K562 (cell line): Measurements from ENCODE around the gene SERPING1. TPM values are rescaled to one million over a fixed set of nuclear protein-coding genes. Genes with fewer than 3 reads are reported as not detected.
A peak's percentile ranks its signal among the peaks of the same experiment; 100 is the strongest.

ENCODE experiments used
- COPS2 ChIP-seq: fragments of 450-650 bp; conservative IDR thresholded peaks from 2 replicates; pipeline ENCODE4 v1.6.1; 2016; ENCODE audit warnings: mild to moderate bottlenecking, moderate library complexity
- CREB3 ChIP-seq: fragments of 450-650 bp; conservative IDR thresholded peaks from 2 replicates; pipeline ENCODE4 v1.6.1; 2016; ENCODE audit warnings: missing genetic modification characterization, low read depth, mild to moderate bottlenecking, missing compliant biosample characterization, moderate library complexity
- DACH1 ChIP-seq: fragments of 450-650 bp; IDR thresholded peaks from 2 replicates; pipeline ENCODE4 v1.6.1; 2018; ENCODE audit not compliant: partially characterized antibody
- MBD2 ChIP-seq: sonication (generic); IDR thresholded peaks from 2 replicates; pipeline ENCODE4 v1.6.1; 2016; ENCODE audit warnings: low read depth, borderline replicate concordance
- MITF ChIP-seq: IDR thresholded peaks from 2 replicates; pipeline ENCODE4 v1.6.1; 2014; ENCODE audit warnings: antibody characterized with exemption
- MYC ChIP-seq, 2 experiments: fragments of 250-450 bp in 1 of 2; sonication (Bioruptor Pico) in 1 of 2; IDR thresholded peaks; 2 replicates each; pipeline versions ENCODE4 v1.5.1 to v1.6.1; 2012 to 2021; ENCODE audit warnings: low read depth in 2 of 2, borderline replicate concordance in 1 of 2, improper control_type of control experiment in 1 of 2, low read length in 1 of 2, mild to moderate bottlenecking in 1 of 2, moderate library complexity in 1 of 2
- NFRKB ChIP-seq: fragments of 450-650 bp; IDR thresholded peaks from 2 replicates; pipeline ENCODE4 v1.6.1; 2016; ENCODE audit warnings: low read depth
- NR0B1 ChIP-seq: fragments of 450-650 bp; IDR thresholded peaks from one replicate; pipeline ENCODE4 v1.6.1; 2018; ENCODE audit warnings: mild to moderate bottlenecking, moderate library complexity; ENCODE audit not compliant: partially characterized antibody
- NR1H2 ChIP-seq: sonication (generic); formaldehyde crosslinking; IDR thresholded peaks from 2 replicates; pipeline ENCODE4 v1.4.0; 2020; ENCODE audit warnings: mild to moderate bottlenecking, missing genetic modification reagents
- NR3C1 ChIP-seq: sonication (generic); formaldehyde crosslinking; IDR thresholded peaks from 2 replicates; pipeline ENCODE4 v1.8.1; 2022; ENCODE audit warnings: missing genetic modification reagents
- PHB2 ChIP-seq: fragments of 450-650 bp; IDR thresholded peaks from 2 replicates; pipeline ENCODE4 v1.6.1; 2017; ENCODE audit warnings: low read depth
- SMAD4 ChIP-seq: fragments of 250-450 bp; sonication (Bioruptor Pico); conservative IDR thresholded peaks from 2 replicates; pipeline ENCODE4 v1.8.0; 2021; ENCODE audit warnings: inconsistent platforms, mild to moderate bottlenecking, moderate library complexity
- SMARCA4 ChIP-seq: fragments of 450-650 bp; IDR thresholded peaks from 2 replicates; pipeline ENCODE4 v1.6.1; 2016
- TAL1 ChIP-seq: fragments of 450-650 bp; IDR thresholded peaks from 2 replicates; pipeline ENCODE4 v1.6.1; 2016; ENCODE audit warnings: mild to moderate bottlenecking
- TCF15 ChIP-seq: fragments of 250-450 bp; sonication (Bioruptor Pico); IDR thresholded peaks from 2 replicates; pipeline ENCODE4 v1.8.0; 2022; ENCODE audit warnings: moderate library complexity, mild to moderate bottlenecking, inconsistent platforms
- TEAD1 ChIP-seq, 2 experiments: fragments of 450-650 bp in 1 of 2; sonication (generic) in 1 of 2; formaldehyde crosslinking; IDR thresholded peaks; 2 replicates each; pipeline versions ENCODE4 v1.4.0 to v1.8.0; 2020 to 2022; ENCODE audit warnings: mild to moderate bottlenecking in 2 of 2, missing genetic modification reagents in 1 of 2
- THRAP3 ChIP-seq: fragments of 450-650 bp; IDR thresholded peaks from 2 replicates; pipeline ENCODE4 v1.6.1; 2016; ENCODE audit warnings: mild to moderate bottlenecking, inconsistent platforms, borderline replicate concordance
- UBTF ChIP-seq, 2 experiments: IDR thresholded peaks; 2 replicates each; pipeline ENCODE4 v1.6.1; 2012; ENCODE audit warnings: improper control_type of control experiment in 2 of 2, low read depth in 2 of 2, low read length in 2 of 2, borderline replicate concordance in 1 of 2
- polyA plus RNA-seq, 8 experiments: library from polyadenylated mRNA; depleted of rRNA in 4 of 8; stranded (reverse) in 5 of 8; unstranded in 3 of 8; fragments of >200 nt; fragmentation: Nextera tagmentation in 2 of 8; fragmentation: Illumina TruSeq in 1 of 8; extraction: Ambion mirVana in 2 of 8; extraction: Trizol in 1 of 8; gene quantifications; 2 replicates each; pipeline versions ENCODE4 v1.2.1 to v1.2.3, GENCODE V29; 2011 to 2014; ENCODE audit warnings: inconsistent platforms in 1 of 8, missing spikeins in 1 of 8
- total RNA-seq, 7 experiments: library from RNA; depleted of rRNA in 6 of 7; stranded (reverse); fragments of >200 nt in 6 of 7; fragmentation: Illumina TruSeq in 2 of 7; extraction: Trizol in 2 of 7; gene quantifications; 2 replicates each; pipeline versions ENCODE4 v1.2.1 to v1.2.3, GENCODE V29; 2011 to 2021; ENCODE audit warnings: low replicate concordance in 1 of 7

SERPING1 gene
- total and polyA plus RNA-seq, 9 of the 15 experiments (the other 6 are each of a cell fraction or from before 2014, with no cell fraction given), result 0.10 to 1.00 (median 0.21) TPM; not detected in 2

GRCh38 chr11:57647960-57648800 lies 50.7 kb downstream of the SERPING1 start (continued):
- 0 out of 2 replicates have a peak, but pooled peaks have one; percentile 54 for TF ChIP-seq CREB3 (tag)
- no peak for TF ChIP-seq NR1H2 (CRISPR knock-in tag)
- no peak for TF ChIP-seq TCF15 (CRISPR knock-in tag)
- no peak for TF ChIP-seq NFRKB
- TF ChIP-seq MITF, result peak; percentile 81; the same call in 1 of the 2 replicates
- TF ChIP-seq SMAD4 (CRISPR knock-in tag), result peak; percentile 89
- peak; percentile 63 for TF ChIP-seq DACH1
- TF ChIP-seq PHB2, result peak; percentile 93
- TF ChIP-seq TAL1, result peak; percentile 98
- TF ChIP-seq SMARCA4, result peak; percentile 96
- TF ChIP-seq THRAP3, result no peak
- peak in 1 of 2 experiments; percentile 68; a peak in 1 of 4 replicates for TF ChIP-seq UBTF (IDR thresholded peaks at IDR 0.05; ENCODE audit: borderline replicate concordance in 1 of 2, low read depth in 2 of 2, low read length in 2 of 2)
- no peak for TF ChIP-seq TEAD1 (CRISPR knock-in tag; IDR thresholded peaks at IDR 0.05)
- TF ChIP-seq NR0B1, result no peak
- TF ChIP-seq NR3C1 (CRISPR knock-in tag), result no peak
- peak; percentile 73; the same call in 1 of the 2 replicates for TF ChIP-seq MBD2
- peak; percentile 56 for TF ChIP-seq MYC (IDR thresholded peaks at IDR 0.05; ENCODE audit: low read depth, low read length)
- no peak for TF ChIP-seq MYC (CRISPR knock-in tag; IDR thresholded peaks at IDR 0.05; ENCODE audit: borderline replicate concordance, low read depth)
- TF ChIP-seq COPS2, result no peak
